K562 treated with DMSO at 1 percent for 24 hours (cell line): ENCODE results near the gene FCN3. TPM values are rescaled to one million over a fixed set of nuclear protein-coding genes. Genes with fewer than 3 reads are reported as not detected.

Experiments used
- total RNA-seq: library from RNA; unstranded; fragments of 300-600 nt; gene quantifications from 2 replicates; pipeline ENCODE4 v1.2.3, GENCODE V29; 2022; ENCODE audit warnings: low read depth; ENCODE audit not compliant: insufficient read depth

The FCN3 gene
- not detected in 2 replicates for total RNA-seq

DNA sequence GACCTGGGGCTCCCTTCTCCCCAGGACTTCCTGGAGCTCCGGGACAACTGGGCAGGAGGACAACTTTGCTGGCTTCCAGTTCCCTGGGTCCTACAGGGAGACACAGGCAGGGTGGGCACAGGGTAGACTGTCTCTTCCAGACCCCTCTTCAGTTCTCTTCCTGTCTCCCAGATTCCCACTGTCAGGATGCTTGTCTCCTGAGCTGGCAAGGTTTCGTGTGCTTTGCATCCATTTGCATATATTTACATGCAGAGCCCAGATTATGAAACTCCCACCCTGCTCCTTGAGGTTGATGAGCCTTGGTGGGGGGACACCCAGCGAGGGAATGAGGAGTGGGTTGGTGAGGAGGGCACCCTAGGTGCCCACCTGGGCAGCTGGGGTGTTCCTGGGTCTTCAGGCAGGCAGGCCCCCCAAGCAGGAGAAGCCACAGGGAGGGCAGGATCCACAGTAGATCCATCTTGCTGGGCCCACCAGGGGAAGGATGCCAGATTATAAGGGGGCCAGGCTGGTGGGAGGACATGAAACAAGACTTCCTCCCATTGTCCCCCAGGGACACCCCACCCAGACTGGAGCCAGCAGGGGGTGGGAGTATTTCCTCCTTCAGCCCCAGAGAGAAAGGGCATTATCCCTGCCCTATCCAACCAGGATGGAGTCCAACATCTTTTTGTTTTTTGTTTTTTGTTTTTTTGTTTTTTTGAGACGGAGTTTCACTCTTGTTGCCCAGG lies at the start of gene FCN3:
TSS of gene FCN3 (minus strand) at position 463 of the 725 bp plus-strand sequence. CDS start at position 457, 6 bp downstream.

DNA sequence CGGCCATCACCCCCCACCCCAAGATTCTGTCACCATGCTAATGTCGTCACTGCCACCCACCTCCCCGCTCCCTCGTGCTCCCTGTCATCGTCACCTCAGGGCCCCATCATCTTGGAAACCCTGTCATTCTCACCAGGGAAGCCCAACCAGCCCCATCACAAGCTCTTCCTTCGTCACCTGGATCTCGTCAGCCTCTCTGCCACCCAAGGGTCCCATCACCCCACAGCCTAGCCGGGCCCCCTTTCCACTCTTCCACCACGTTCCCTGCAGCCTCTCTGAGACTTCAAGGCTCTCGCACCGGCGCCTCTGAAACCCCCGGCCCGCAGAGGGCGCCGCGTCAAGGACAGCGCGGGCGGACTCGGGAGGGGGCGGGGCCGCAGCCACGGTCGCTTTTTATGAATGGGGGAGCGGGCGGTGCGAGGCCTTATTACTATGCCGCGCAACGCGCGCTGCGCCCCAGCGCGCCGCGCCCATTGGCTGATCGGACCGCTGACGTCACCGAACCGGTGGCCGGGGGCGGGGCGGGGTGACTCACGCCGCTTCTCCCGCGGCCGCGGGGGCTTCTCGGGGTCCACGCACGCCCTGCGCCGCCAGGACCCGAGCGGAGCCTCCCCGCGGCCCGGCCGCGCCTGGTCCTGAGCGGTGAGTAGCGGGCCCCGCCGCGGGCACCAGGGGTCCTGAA lies 17.6 kb upstream of the FCN3 start, which contains the start of gene GPR3:
TSS of gene GPR3 (plus strand) at position 527 of the 682 bp plus-strand sequence. CDS start 1,177 bp downstream, outside the sequence.

DNA sequence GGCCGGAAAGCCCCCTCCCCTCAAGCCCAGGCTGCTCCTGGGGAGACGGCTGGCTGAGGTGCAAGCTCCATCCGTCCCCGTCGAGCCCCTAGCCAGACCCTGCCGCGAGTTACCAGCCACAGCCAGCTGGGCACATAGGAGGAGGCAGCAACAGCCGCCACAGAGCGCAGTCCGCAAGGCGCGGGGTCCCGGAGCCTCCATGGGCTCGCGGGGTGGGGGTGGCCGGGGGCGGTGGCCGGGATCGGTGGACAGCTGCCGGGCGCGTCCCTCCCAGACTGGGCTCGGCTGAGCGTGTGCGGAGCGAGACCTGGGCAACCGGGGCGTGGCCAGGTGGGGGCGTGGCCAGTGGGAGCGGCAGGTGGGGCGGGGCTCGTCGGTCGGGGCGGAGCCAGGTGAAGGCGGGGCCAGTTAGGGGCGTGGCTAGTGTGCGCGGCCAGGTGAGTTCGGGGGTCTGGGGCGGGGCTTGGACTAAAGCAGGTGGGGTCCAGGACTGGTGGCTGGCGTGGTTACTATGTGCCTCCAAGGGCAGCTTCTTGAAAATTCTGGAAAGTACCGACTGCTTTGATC lies 8.5 kb upstream of the FCN3 start, which contains the start of gene CD164L2:
TSS of gene CD164L2 (minus strand) at position 295 of the 567 bp plus-strand sequence. CDS start at position 201, 94 bp downstream.

DNA sequence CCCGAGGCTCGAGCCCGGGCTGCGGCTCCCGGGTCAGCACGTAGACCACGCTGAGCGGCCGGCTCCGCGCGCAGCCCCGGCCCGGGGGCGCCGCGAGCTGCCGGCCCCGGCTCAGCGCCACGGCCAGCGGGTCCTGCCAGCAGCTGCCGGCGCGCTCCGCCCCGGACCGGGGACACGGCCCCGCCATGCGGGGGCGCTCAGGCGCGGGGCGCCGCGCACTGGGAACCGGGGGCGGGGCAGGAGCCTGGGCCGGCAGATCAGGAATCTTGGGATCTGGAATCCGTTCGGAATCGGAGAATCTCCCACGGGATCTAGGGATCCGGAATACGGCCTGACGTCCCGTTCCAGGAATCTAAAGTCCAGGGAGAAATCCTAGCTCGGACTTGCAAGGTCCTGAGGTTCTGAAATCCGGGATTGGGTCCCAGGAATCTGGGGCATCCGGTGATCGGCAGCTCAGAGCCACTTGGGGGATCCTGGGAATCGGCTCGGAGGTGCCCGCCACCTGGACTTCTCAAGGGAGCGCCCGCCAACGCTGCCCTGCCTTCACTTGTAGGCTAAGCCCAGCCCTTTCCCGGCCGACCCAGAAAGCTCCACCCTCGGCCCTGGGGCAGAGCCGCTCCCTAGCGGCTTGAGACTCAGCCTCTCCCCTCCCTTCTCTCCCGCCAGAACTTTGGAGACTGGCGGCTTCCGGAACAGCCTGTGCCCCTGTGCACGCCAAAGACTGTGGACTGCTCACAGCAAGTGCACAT lies 8.0 kb downstream of the FCN3 start, which contains the start of gene MAP3K6:
TSS of gene MAP3K6 (minus strand) at position 551 of the 749 bp plus-strand sequence. CDS start at position 187, 364 bp downstream.

DNA sequence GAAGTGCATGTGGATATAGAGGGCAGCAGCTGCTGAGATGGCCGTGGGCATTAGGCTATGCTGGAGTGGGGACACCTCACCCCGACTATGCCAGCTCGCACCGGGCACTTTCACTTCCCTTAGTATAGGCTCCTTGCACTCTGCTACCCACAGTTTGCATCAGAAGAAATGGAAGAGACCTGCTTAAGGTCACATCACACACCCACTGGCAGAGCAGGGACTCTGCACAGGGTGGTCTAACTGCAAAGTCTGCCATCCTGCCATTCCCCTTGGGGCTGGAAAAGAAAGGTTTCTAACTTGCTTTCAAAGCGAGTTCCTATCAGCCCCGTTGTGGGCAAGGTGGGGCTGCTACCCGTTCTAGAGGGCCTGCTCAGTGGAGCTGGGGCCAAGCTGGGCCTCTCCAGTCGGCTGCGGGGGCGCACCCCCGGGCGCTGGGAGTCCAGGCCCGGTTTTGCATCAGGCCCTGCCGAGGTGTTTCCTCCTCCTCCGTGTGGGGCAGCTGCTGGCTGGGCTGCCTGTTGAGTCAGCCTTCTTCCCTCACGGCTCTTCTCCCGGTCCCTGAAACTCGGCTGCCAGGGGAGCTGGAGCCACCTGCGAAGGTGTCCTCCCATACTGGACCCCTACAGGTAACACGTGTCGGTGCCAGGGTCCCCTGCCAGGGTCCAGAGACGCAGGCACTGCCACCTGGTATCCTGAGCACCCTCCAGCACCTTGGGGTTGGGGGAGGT lies 32.9 kb downstream of the FCN3 start, which contains the start of gene SYTL1:
TSS of gene SYTL1 (plus strand) at position 498 of the 728 bp plus-strand sequence. CDS start 3,313 bp downstream, outside the sequence.

DNA sequence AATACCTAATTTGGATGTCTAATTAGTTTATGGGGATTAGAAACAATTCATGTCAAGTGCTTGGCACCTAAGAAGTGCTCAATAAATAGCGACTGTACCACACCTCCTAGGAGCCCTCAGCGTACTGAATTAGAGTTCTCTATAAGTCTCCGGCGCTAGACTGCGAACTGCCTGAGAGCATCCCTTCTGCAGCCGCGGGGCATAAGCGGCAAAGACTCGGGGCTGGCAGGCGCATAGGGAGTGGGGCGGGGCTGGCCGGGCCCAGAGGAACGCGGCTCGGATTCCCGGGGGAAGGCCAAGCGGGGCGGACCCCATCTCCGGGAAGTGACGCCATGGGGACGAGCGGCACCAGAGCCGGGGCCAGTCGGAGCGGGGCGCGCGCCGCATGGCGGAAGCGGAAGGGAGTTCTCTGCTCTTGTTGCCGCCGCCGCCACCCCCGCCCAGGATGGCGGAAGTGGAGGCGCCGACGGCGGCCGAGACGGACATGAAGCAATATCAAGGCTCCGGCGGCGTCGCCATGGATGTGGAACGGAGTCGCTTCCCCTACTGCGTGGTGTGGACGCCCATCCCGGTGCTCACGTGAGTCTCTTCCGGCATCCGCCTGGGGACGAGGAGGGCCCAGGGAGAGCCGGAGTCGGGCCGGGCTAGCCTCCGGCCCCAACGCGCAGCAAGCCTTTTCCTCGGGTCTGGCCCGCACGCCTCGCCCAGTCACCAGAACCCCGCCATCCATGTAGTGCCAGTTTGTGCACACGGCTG lies 52.6 kb downstream of the FCN3 start, which contains the start of gene TMEM222:
TSS of gene TMEM222 (plus strand) at position 351 of the 756 bp plus-strand sequence. CDS start at position 386, 35 bp downstream.

Other genes with a start within 250 kb of the FCN3 start
- 20.6 and 22.8 TPM in 2 replicates for gene SLC9A1, start 219.7 kb downstream of the FCN3 start, total RNA-seq
- 67.6 and 72.4 TPM in 2 replicates for gene WDTC1, start 140.2 kb downstream of the FCN3 start, total RNA-seq
- gene TMEM222, start 52.7 kb downstream of the FCN3 start, total RNA-seq: 64.1 and 64.8 TPM in 2 replicates
- 6.8 and 12.6 TPM in 2 replicates for gene SYTL1, start 32.8 kb downstream of the FCN3 start, total RNA-seq
- 19.3 and 22.8 TPM in 2 replicates for gene MAP3K6, start 7.9 kb downstream of the FCN3 start, total RNA-seq
- gene CD164L2, start 8.5 kb upstream of the FCN3 start, total RNA-seq: 0.96 and 2.4 TPM in 2 replicates
- 6.8 and 9.2 TPM in 2 replicates for gene GPR3, start 17.8 kb upstream of the FCN3 start, total RNA-seq
- gene WASF2, start 115.3 kb upstream of the FCN3 start, total RNA-seq: 79.7 and 83.0 TPM in 2 replicates
- gene AHDC1, start 229.3 kb upstream of the FCN3 start, total RNA-seq: 32.6 and 34.0 TPM in 2 replicates